HCT116 (cell line): ENCODE measurements around the gene DNAH10. TPM values are rescaled to one million over a fixed set of nuclear protein-coding genes. Genes with fewer than 3 reads are reported as not detected.

Source experiments
- ATAC-seq: fragments of 200-7000 bp; cut with Tn5 transposase; 2 replicates; pipeline ENCODE4 v1.9.1; 2020; ENCODE audit warnings: mild to moderate bottlenecking, moderate library complexity
- Bru-seq: library from RNA; stranded (reverse); fragments of 400-500 nt; gene quantifications from one replicate; lab custom pipeline; 2021; lab: Mats Ljungman, UMichigan
- BruChase-seq, 2 experiments: library from RNA; stranded (reverse); fragments of 400-500 nt; gene quantifications; one replicate each; lab custom pipeline; 2021; lab: Mats Ljungman, UMichigan
- BruUV-seq: library from RNA; stranded (reverse); fragments of 400-500 nt; replicated peaks from 2 replicates; lab custom pipeline; 2021; lab: Mats Ljungman, UMichigan
- CTCF ChIA-PET: fragments of 300-600 bp; sonication (Branson Sonifier 250); formaldehyde crosslinking; loops from one replicate; lab custom pipeline; 2021; ENCODE audit warnings: antibody characterized with exemption; lab: Charles Lee
- POLR2A ChIA-PET: fragments of 300-600, 350-600 bp; sonication (Branson Sonifier 250); formaldehyde crosslinking; loops from one replicate; lab custom pipeline; 2021; ENCODE audit warnings: antibody characterized with exemption; lab: Charles Lee
- RAD21 ChIA-PET, 2 experiments: fragments of 300-600 bp; sonication (Branson Sonifier 250); formaldehyde crosslinking; loops; one replicate each; lab custom pipeline; 2023; ENCODE audit warnings: low total read pairs in 2 of 2; ENCODE audit not compliant: uncharacterized antibody in 2 of 2, unreplicated experiment in 2 of 2, low non-redundant PET in 1 of 2; lab: Charles Lee
- DNase-seq: peaks from one replicate; pipeline ENCODE4 v3.0.0-alpha.2; 2010; ENCODE audit warnings: low read depth, low spot score
- H2AFZ ChIP-seq: fragments of 200-600 bp; shearing (Covaris generic), sonication (generic); 2 replicates; pipeline ENCODE4 v1.6.1; 2017; ENCODE audit warnings: low read depth, mixed run types, mixed read lengths, antibody characterized with exemption, low read length; ENCODE audit not compliant: poor library complexity, severe bottlenecking
- H3K27ac ChIP-seq: 2 replicates; pipeline ENCODE4 v1.5.1; 2012; ENCODE audit warnings: low read depth, low read length
- H3K27me3 ChIP-seq: fragments of 200-600 bp; sonication (generic); 2 replicates; pipeline ENCODE4 v1.6.1; 2016; ENCODE audit warnings: mixed run types, low read length, mixed read lengths; ENCODE audit not compliant: insufficient read depth
- H3K36me3 ChIP-seq, 2 experiments: fragments of 200-500 bp in 1 of 2; fragments of 200-600 bp in 1 of 2; sonication (Bioruptor generic) in 1 of 2; sonication (generic) in 1 of 2; 2 replicates each; pipeline versions ENCODE4 v1.5.1 to v1.6.1; 2014 to 2016; ENCODE audit warnings: low read length in 2 of 2, inconsistent platforms in 1 of 2, mixed read lengths in 1 of 2, mixed run types in 1 of 2; ENCODE audit not compliant: insufficient read depth in 2 of 2, control insufficient read depth in 1 of 2
- H3K4me1 ChIP-seq, 2 experiments: fragments of 200-600 bp in 1 of 2; sonication (generic) in 1 of 2; 2 replicates each; pipeline versions ENCODE4 v1.5.1 to v1.6.1; 2012 to 2017; ENCODE audit warnings: low read length in 2 of 2, inconsistent platforms in 1 of 2, mild to moderate bottlenecking in 1 of 2, mixed read lengths in 1 of 2, mixed run types in 1 of 2, moderate library complexity in 1 of 2; ENCODE audit not compliant: insufficient read depth in 2 of 2, control insufficient read depth in 1 of 2
- H3K4me2 ChIP-seq: fragments of 200-600 bp; sonication (generic); 2 replicates; pipeline ENCODE4 v1.6.1; 2017; ENCODE audit warnings: mixed run types, low read length, mixed read lengths
- H3K4me3 ChIP-seq, 2 experiments: fragments of 200-600 bp in 1 of 2; sonication (generic) in 1 of 2; replicated peaks in 1 of 2; 2 replicates each; pipeline ENCODE4 v1.5.1; 2011 to 2016; ENCODE audit warnings: low read length in 2 of 2, control low read depth in 1 of 2, low read depth in 1 of 2, mild to moderate bottlenecking in 1 of 2, mixed read lengths in 1 of 2, mixed run types in 1 of 2
- H3K79me2 ChIP-seq: fragments of 200-600 bp; sonication (generic); 2 replicates; pipeline ENCODE4 v1.6.1; 2017; ENCODE audit warnings: mild to moderate bottlenecking, mixed run types, low read length, moderate library complexity, mixed read lengths; ENCODE audit not compliant: insufficient read depth
- H3K9ac ChIP-seq: fragments of 200-600 bp; sonication (generic); 2 replicates; pipeline ENCODE4 v1.6.1; 2016; ENCODE audit warnings: low read length, mixed read lengths
- H3K9me2 ChIP-seq: fragments of 200-600 bp; sonication (generic), shearing (Covaris generic); 2 replicates; pipeline ENCODE4 v1.6.1; 2017; ENCODE audit warnings: mixed run types, mild to moderate bottlenecking, moderate library complexity; ENCODE audit not compliant: insufficient read depth
- H3K9me3 ChIP-seq, 2 experiments: fragments of 200-500 bp in 1 of 2; fragments of 200-600 bp in 1 of 2; sonication (Bioruptor generic) in 1 of 2; sonication (generic) in 1 of 2; 2 replicates each; pipeline ENCODE4 v1.6.1; 2014 to 2017; ENCODE audit warnings: low read length in 2 of 2, mixed read lengths in 2 of 2, inconsistent platforms in 1 of 2, low read depth in 1 of 2, mild to moderate bottlenecking in 1 of 2, mixed run types in 1 of 2, moderate library complexity in 1 of 2; ENCODE audit not compliant: control insufficient read depth in 1 of 2, insufficient read depth in 1 of 2
- H4K20me1 ChIP-seq: fragments of 200-600 bp; sonication (generic), shearing (Covaris generic); 2 replicates; pipeline ENCODE4 v1.6.1; 2017; ENCODE audit warnings: mixed run types, mild to moderate bottlenecking, moderate library complexity; ENCODE audit not compliant: insufficient read depth
- CBX3 ChIP-seq: IDR thresholded peaks from 2 replicates; pipeline ENCODE4 v1.6.1; 2012; ENCODE audit warnings: low read depth
- CEBPB ChIP-seq: IDR thresholded peaks from 2 replicates; pipeline ENCODE4 v1.6.1; 2012; ENCODE audit warnings: low read depth
- MAX ChIP-seq: IDR thresholded peaks from 2 replicates; pipeline ENCODE4 v1.6.1; 2012
- POLR2AphosphoS5 ChIP-seq: IDR thresholded peaks from 2 replicates; pipeline ENCODE4 v1.6.1; 2011; ENCODE audit warnings: mild to moderate bottlenecking, low read depth, low read length, moderate library complexity
- RAD21 ChIP-seq: IDR thresholded peaks from 2 replicates; pipeline ENCODE4 v1.6.1; 2012; ENCODE audit warnings: low read depth, mild to moderate bottlenecking
- SRF ChIP-seq: IDR thresholded peaks from 2 replicates; pipeline ENCODE4 v1.6.1; 2012; ENCODE audit warnings: low read depth
- TCF7L2 ChIP-seq: IDR thresholded peaks from 2 replicates; pipeline ENCODE4 v1.7.0; 2011; ENCODE audit warnings: borderline replicate concordance, inconsistent platforms; ENCODE audit not compliant: insufficient read depth, insufficient read length; ENCODE audit errors: extremely low read depth
- YY1 ChIP-seq: IDR thresholded peaks from 2 replicates; pipeline ENCODE4 v1.6.1; 2011; ENCODE audit warnings: low read length, low read depth, moderate library complexity, mild to moderate bottlenecking; ENCODE audit not compliant: insufficient replicate concordance; ENCODE audit errors: extremely low read depth
- ZNF274 ChIP-seq: fragments of 200-500 bp; sonication (Bioruptor generic); IDR thresholded peaks from 2 replicates; pipeline ENCODE4 v1.6.1; 2014; ENCODE audit warnings: mild to moderate bottlenecking, low read depth, low read length, inconsistent platforms
- intact Hi-C: fragments of 100-400 bp; cut with micrococcal nuclease; formaldehyde crosslinking; loops from 2 replicates; pipeline ENCODE4 v1.10.0; 2022
- long read RNA-seq: library from polyadenylated mRNA; unstranded; transcript quantifications from one replicate; pipeline ENCODE4 v2.0.0, GENCODE V29; 2021; ENCODE audit not compliant: unreplicated experiment
- polyA plus RNA-seq: library from polyadenylated mRNA; unstranded; fragments of >200 nt; gene quantifications from 2 replicates; pipeline ENCODE4 v1.2.1, GENCODE V29; 2012; ENCODE audit warnings: missing spikeins
- total RNA-seq: library from RNA; stranded (reverse); gene quantifications from one replicate; pipeline ENCODE4 v1.2.1, GENCODE V29; 2021; ENCODE audit not compliant: unreplicated experiment

DNAH10 gene
- total RNA-seq (1.3 TPM), Bru-seq, nascent RNA (percentile 35 among the genes with signal in this experiment), BruChase-seq, experiment 1, labeled RNA remaining after a 6-hour chase (percentile 48 among the genes with signal in this experiment), BruChase-seq, experiment 2, labeled RNA remaining after a 2-hour chase (percentile 41 among the genes with signal in this experiment)
- 0.41 and 0.87 TPM in 2 replicates for polyA plus RNA-seq
- long read RNA-seq, partial matches to known transcripts = 0 of 3 reads
- long read RNA-seq, other reads (novel, unspliced or antisense) = 3 of 3 reads

DNA sequence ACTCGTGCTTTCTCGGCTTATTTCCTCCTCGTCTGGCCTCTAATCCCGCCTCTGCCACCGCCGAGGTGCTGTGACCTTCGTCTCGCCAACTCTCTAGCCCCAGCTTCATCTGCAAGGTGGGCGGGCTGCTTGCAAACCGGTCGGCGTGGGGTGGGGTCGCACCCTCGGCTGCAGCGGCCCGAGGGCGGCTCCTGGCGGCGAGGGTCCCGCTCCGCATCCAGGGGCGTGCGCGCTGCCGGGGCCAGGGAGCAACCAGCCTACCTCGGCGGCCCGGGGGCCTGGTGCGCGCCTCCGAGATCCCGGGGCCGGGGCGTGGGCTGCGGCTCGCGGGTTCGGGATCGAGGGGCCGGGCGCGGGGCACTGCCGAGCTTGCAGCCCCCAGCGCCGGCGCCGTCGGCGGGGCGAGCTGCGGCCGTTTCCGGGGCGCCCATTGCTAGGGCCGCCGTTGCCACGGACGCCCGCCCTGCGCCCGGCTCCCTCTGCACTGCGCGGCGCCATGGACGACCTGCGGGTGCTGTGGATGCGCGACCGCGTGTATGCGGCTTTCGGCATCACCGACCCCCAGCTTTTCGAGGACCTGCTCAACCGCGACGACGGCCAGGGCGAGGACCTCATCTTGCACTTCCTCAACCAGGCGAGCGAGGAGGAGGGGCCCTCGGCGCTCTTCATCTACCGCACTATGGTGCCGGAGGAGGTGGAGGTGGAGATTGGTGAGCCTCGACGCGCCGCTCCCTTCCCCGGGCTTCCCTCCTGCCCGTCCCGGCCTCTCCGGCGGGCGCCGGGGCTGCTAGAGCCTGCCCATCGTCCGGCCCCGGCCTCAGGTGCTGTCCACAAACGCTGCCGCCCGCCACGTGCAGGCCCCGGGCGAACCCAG is at the start of gene DNAH10:
Gene DNAH10, plus strand, starts transcription at position 461 of the 874 bp plus-strand sequence. Its CDS starts 36 bp downstream, at position 497.
- intact Hi-C loops = no loop called here
- no peaks in the 10 kb centered on the region for H3K27me3 ChIP-seq
- H3K79me2 ChIP-seq = no peaks in the 10 kb centered on the region
- no peak for DNase-seq
- no peaks in the 10 kb centered on the region for H3K4me1 ChIP-seq
- ChIA-PET RAD21 (no interaction called here), POLR2A (no interaction called here), CTCF (no interaction called here)
- no peak within 1 kb of the TSS for H3K9ac ChIP-seq
- H3K4me2 ChIP-seq = no peak within 1 kb of the TSS
- H2AFZ ChIP-seq = no peak within 1 kb of the TSS
- H3K9me2 ChIP-seq = no peaks in the 10 kb centered on the region
- H3K36me3 ChIP-seq = no peaks in the 10 kb centered on the region; a peak in 1 of 4 replicates
- H3K27ac ChIP-seq = no peak within 1 kb of the TSS
- H4K20me1 ChIP-seq = no peaks in the 10 kb centered on the region
- H3K9me3 ChIP-seq = no peaks in the 10 kb centered on the region
- BruUV-seq = no TSS peak
- TF ChIP-seq YY1 (no peak), CBX3 (no peak), SRF (no peak), POLR2AphosphoS5 (no peak), RAD21 (no peak), TCF7L2 (no peak), MAX (no peak), CEBPB (no peak), ZNF274 (no peak)
- H3K4me3 ChIP-seq = no peak within 1 kb of the TSS
- ATAC-seq = no peak; the same call in 1 of the 2 replicates
